WTC11 (cell line): ENCODE measurements around the gene RPL9. TPM values are rescaled to one million over a fixed set of nuclear protein-coding genes. Genes with fewer than 3 reads are reported as not detected.

Source experiments
- ATAC-seq: fragments of 200-7000 bp; cut with Tn5 transposase; 2 replicates; pipeline ENCODE4 v1.10.0; 2021; ENCODE audit warnings: mild to moderate bottlenecking, moderate library complexity
- CTCF ChIA-PET: fragments of 300-600 bp; sonication (Branson Sonifier 250); formaldehyde crosslinking; loops from one replicate; lab custom pipeline; 2021; ENCODE audit warnings: antibody characterized with exemption; lab: Charles Lee
- POLR2A ChIA-PET: fragments of 350-600 bp; sonication (Branson Sonifier 250); formaldehyde crosslinking; loops from one replicate; lab custom pipeline; 2021; ENCODE audit warnings: antibody characterized with exemption; lab: Charles Lee
- DNase-seq: peaks from one replicate; pipeline ENCODE4 v3.0.0; 2021; ENCODE audit warnings: low spot score
- H3K27ac Mint-ChIP-seq: 2 replicates; pipeline ENCODE4 v1.8.0; 2021; ENCODE audit warnings: mixed read lengths
- H3K27me3 Mint-ChIP-seq: 2 replicates; pipeline ENCODE4 v1.8.0; 2021; ENCODE audit warnings: low read depth, mild to moderate bottlenecking, moderate library complexity, mixed read lengths
- H3K36me3 Mint-ChIP-seq: 2 replicates; pipeline ENCODE4 v1.8.0; 2021; ENCODE audit warnings: mixed read lengths
- H3K4me1 Mint-ChIP-seq: 2 replicates; pipeline ENCODE4 v1.8.0; 2022; ENCODE audit warnings: mixed read lengths
- H3K4me3 Mint-ChIP-seq: 2 replicates; pipeline ENCODE4 v1.8.0; 2021; ENCODE audit warnings: mild to moderate bottlenecking, moderate library complexity, mixed read lengths
- H3K9me3 Mint-ChIP-seq: 2 replicates; pipeline ENCODE4 v1.8.0; 2021; ENCODE audit warnings: mixed read lengths
- CREB1 ChIP-seq: sonication (generic); formaldehyde crosslinking; IDR thresholded peaks from 2 replicates; pipeline ENCODE4 v1.8.0; 2023; ENCODE audit warnings: mild to moderate bottlenecking, missing genetic modification reagents
- MXD4 ChIP-seq: fragments of 250-450 bp; sonication (Bioruptor Pico); IDR thresholded peaks from 2 replicates; pipeline ENCODE4 v1.8.0; 2021; ENCODE audit warnings: mild to moderate bottlenecking, moderate library complexity, borderline replicate concordance
- NR1H2 ChIP-seq: sonication (generic); formaldehyde crosslinking; IDR thresholded peaks from 2 replicates; pipeline ENCODE4 v1.9.0; 2021; ENCODE audit warnings: mild to moderate bottlenecking, moderate library complexity, missing genetic modification reagents
- SMAD4 ChIP-seq: sonication (generic); formaldehyde crosslinking; IDR thresholded peaks from 2 replicates; pipeline ENCODE4 v1.8.0; 2022; ENCODE audit warnings: mild to moderate bottlenecking, missing genetic modification reagents
- TCF7 ChIP-seq: sonication (generic); formaldehyde crosslinking; IDR thresholded peaks from 2 replicates; pipeline ENCODE4 v1.8.0; 2022; ENCODE audit warnings: mild to moderate bottlenecking, low read depth, missing genetic modification reagents, moderate library complexity
- ZNF396 ChIP-seq: fragments of 250-450 bp; sonication (Bioruptor Pico); IDR thresholded peaks from 2 replicates; pipeline ENCODE4 v1.8.0; 2021; ENCODE audit warnings: mild to moderate bottlenecking, moderate library complexity, borderline replicate concordance
- total RNA-seq: library from RNA; stranded (reverse); gene quantifications from 3 replicates; pipeline ENCODE4 v1.2.3, GENCODE V29; 2021
- TF ChIP-seq, protein P1 (sequence below): fragments of 250-450 bp; sonication (Bioruptor Pico); IDR thresholded peaks from 2 replicates; pipeline ENCODE4 v1.9.0; 2021; ENCODE audit warnings: mild to moderate bottlenecking
- TF ChIP-seq, protein P2 (sequence below): sonication (generic); formaldehyde crosslinking; IDR thresholded peaks from 2 replicates; pipeline ENCODE4 v1.8.1; 2022; ENCODE audit warnings: missing genetic modification reagents, borderline replicate concordance
- TF ChIP-seq, protein P3 (sequence below): sonication (generic); formaldehyde crosslinking; IDR thresholded peaks from 2 replicates; pipeline ENCODE4 v1.8.1; 2022; ENCODE audit warnings: low read depth, missing genetic modification reagents, borderline replicate concordance
- TF ChIP-seq, protein P4 (sequence below): sonication (generic); formaldehyde crosslinking; IDR thresholded peaks from 2 replicates; pipeline ENCODE4 v1.8.0; 2022; ENCODE audit warnings: mild to moderate bottlenecking, missing genetic modification reagents
- TF ChIP-seq, protein P5 (sequence below): sonication (generic); formaldehyde crosslinking; IDR thresholded peaks from 2 replicates; pipeline ENCODE4 v1.8.1; 2023; ENCODE audit warnings: mild to moderate bottlenecking, missing genetic modification reagents, borderline replicate concordance
- TF ChIP-seq, protein P6 (sequence below): fragments of 250-450 bp; sonication (Bioruptor Pico); conservative IDR thresholded peaks from 2 replicates; pipeline ENCODE4 v1.9.0; 2021; ENCODE audit warnings: mild to moderate bottlenecking
- TF ChIP-seq, protein P7 (sequence below): sonication (generic); formaldehyde crosslinking; IDR thresholded peaks from 2 replicates; pipeline ENCODE4 v1.8.1; 2023; ENCODE audit warnings: mild to moderate bottlenecking, missing genetic modification reagents

Gene RPL9
- total RNA-seq, 1 experiment from 2014 or later, result 1,191 TPM

DNA sequence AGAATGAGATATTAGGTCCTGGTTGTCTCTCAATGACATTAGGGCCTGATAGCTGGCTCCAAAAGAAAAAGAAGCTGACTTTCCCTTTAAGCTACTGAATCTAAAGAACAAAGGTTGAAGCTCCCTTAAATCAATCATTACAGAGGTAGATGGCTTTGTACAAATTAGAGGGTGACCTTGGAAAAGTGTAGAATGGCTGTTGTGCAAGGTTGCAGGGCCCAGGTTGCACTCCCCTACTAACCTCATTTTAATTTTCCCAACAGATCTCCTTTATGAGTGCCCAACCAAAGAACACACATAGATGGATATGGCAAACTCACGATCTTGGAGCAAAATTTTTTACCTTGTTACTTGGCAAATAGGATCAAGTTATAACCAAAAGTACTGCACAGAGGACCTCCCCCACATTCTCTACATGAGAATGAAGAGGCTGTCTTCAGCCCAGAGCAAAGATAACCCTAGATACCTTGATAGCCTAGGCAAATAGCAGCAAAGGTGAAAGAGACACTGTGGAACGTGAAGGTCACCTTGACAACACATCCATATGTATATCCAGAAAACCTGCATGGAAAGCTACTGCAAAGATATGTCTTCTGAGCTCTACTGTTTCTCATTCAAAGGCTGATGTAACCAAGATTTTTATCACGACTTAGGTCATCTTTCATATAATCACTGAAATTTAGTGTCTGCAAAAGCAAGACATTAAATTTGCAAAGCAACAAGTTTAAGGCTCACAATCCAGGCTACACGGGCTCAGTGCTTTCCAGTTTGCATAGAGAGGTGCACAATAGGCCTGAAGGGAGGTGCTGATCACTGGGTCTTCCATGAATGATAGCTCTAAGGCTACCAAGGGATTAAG lies 29.0 kb downstream of the RPL9 start:
- Mint-ChIP-seq H3K36me3 (no peaks in the 10 kb centered on the region), H3K4me3 (no peak overlapping the region), H3K4me1 (peaks cover 4% of the 10 kb centered on the region; the same call in 1 of the 2 replicates), H3K27ac (no peak overlapping the region; the same call in 1 of the 2 replicates), H3K27me3 (no peaks in the 10 kb centered on the region), H3K9me3 (no peaks in the 10 kb centered on the region)
- TF ChIP-seq, protein P1, sequence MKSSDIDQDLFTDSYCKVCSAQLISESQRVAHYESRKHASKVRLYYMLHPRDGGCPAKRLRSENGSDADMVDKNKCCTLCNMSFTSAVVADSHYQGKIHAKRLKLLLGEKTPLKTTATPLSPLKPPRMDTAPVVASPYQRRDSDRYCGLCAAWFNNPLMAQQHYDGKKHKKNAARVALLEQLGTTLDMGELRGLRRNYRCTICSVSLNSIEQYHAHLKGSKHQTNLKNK (CRISPR knock-in tag), result no peak
- no peak for TF ChIP-seq NR1H2 (CRISPR knock-in tag)
- TF ChIP-seq, protein P2, sequence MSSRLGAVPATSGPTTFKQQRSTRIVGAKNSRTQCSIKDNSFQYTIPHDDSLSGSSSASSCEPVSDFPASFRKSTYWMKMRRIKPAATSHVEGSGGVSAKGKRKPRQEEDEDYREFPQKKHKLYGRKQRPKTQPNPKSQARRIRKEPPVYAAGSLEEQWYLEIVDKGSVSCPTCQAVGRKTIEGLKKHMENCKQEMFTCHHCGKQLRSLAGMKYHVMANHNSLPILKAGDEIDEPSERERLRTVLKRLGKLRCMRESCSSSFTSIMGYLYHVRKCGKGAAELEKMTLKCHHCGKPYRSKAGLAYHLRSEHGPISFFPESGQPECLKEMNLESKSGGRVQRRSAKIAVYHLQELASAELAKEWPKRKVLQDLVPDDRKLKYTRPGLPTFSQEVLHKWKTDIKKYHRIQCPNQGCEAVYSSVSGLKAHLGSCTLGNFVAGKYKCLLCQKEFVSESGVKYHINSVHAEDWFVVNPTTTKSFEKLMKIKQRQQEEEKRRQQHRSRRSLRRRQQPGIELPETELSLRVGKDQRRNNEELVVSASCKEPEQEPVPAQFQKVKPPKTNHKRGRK (CRISPR knock-in tag), result no peak
- no peak for ATAC-seq
- no peak for DNase-seq
- ChIA-PET CTCF (no interaction called here), POLR2A (no interaction called here)

DNA sequence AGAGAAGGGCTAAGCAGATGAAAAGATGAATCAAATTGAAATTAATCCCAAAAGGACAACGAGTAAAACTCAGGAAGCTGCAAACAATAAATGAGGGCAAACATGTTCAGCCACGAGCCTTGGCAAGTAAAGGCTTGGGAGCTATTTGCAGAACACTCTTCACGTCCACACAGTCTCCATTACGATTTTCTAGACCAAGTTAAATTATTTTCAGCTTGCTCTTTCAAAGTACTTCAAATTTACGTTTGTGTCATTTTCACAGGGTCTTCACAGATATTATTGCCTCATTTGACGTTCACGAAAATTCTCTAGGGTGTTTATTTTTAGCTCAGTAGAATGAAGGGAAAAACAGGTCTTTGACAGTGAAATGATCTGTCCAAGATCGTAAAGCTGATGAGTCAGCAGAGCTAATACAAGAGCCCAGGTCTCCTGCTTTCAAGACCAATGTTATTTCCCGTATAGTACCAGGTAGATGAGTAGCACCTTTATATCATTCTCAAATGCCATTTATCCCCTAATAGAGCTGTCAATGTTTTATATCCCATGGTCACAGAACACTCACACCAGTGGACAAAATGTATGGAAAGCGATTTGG lies 31.1 kb downstream of the RPL9 start:
- H3K9me3 Mint-ChIP-seq, result no peaks in the 10 kb centered on the region
- ChIA-PET POLR2A (no interaction called here), CTCF (interaction anchor here (0.7 to 1.7 kb wide), 4 partner anchors 9 to 535 kb away, joined by 3 to 9 read pairs (median 4); no protein-coding TSS in a partner anchor)
- DNase-seq, result no peak
- H3K27ac Mint-ChIP-seq, result no peak overlapping the region
- H3K4me1 Mint-ChIP-seq, result peaks cover 4% of the 10 kb centered on the region; the same call in 1 of the 2 replicates
- ATAC-seq, result no peak
- no peak overlapping the region for H3K4me3 Mint-ChIP-seq
- TF ChIP-seq, protein P3, sequence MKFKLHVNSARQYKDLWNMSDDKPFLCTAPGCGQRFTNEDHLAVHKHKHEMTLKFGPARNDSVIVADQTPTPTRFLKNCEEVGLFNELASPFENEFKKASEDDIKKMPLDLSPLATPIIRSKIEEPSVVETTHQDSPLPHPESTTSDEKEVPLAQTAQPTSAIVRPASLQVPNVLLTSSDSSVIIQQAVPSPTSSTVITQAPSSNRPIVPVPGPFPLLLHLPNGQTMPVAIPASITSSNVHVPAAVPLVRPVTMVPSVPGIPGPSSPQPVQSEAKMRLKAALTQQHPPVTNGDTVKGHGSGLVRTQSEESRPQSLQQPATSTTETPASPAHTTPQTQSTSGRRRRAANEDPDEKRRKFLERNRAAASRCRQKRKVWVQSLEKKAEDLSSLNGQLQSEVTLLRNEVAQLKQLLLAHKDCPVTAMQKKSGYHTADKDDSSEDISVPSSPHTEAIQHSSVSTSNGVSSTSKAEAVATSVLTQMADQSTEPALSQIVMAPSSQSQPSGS (CRISPR knock-in tag), result no peak
- no peak for TF ChIP-seq CREB1 (CRISPR knock-in tag)
- no peaks in the 10 kb centered on the region for H3K36me3 Mint-ChIP-seq
- no peaks in the 10 kb centered on the region for H3K27me3 Mint-ChIP-seq

DNA sequence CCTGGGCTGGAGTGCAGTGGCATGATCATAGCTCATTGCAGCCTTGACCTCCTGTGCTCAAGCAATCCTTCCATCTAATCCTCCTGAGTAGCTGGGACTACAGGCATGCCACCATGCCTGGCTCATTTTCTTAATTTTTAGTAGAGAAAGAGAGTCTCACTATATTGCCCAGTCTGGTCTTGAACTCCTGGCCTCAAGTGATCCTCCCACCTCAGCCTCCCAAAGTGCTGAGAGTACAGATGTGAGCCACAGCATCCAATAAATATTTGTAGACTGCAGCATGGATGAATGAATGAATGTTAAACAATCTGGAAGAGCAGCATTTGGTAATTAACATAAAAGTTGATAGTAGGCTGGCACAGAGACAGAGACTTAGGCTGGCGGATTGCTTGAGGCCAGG lies 32.0 kb downstream of the RPL9 start:
- DNase-seq (no peak), ATAC-seq (no peak)
- H3K27ac Mint-ChIP-seq, result no peak overlapping the region
- no peaks in the 10 kb centered on the region for H3K27me3 Mint-ChIP-seq
- ChIA-PET POLR2A (no interaction called here), CTCF (interaction anchor here (0.6 to 1.2 kb wide), 2 partner anchors 9 to 624 kb away, joined by 3 to 4 read pairs; no protein-coding TSS in a partner anchor)
- H3K4me3 Mint-ChIP-seq, result no peak overlapping the region
- H3K4me1 Mint-ChIP-seq, result peaks cover 4% of the 10 kb centered on the region; the same call in 1 of the 2 replicates
- no peaks in the 10 kb centered on the region for H3K36me3 Mint-ChIP-seq
- H3K9me3 Mint-ChIP-seq, result no peaks in the 10 kb centered on the region
- no peak for TF ChIP-seq ZNF396 (CRISPR knock-in tag)
- TF ChIP-seq, protein P4, sequence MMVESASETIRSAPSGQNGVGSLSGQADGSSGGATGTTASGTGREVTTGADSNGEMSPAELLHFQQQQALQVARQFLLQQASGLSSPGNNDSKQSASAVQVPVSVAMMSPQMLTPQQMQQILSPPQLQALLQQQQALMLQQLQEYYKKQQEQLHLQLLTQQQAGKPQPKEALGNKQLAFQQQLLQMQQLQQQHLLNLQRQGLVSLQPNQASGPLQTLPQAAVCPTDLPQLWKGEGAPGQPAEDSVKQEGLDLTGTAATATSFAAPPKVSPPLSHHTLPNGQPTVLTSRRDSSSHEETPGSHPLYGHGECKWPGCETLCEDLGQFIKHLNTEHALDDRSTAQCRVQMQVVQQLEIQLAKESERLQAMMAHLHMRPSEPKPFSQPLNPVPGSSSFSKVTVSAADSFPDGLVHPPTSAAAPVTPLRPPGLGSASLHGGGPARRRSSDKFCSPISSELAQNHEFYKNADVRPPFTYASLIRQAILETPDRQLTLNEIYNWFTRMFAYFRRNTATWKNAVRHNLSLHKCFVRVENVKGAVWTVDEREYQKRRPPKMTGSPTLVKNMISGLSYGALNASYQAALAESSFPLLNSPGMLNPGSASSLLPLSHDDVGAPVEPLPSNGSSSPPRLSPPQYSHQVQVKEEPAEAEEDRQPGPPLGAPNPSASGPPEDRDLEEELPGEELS (CRISPR knock-in tag), result no peak
- TF ChIP-seq, protein P5, sequence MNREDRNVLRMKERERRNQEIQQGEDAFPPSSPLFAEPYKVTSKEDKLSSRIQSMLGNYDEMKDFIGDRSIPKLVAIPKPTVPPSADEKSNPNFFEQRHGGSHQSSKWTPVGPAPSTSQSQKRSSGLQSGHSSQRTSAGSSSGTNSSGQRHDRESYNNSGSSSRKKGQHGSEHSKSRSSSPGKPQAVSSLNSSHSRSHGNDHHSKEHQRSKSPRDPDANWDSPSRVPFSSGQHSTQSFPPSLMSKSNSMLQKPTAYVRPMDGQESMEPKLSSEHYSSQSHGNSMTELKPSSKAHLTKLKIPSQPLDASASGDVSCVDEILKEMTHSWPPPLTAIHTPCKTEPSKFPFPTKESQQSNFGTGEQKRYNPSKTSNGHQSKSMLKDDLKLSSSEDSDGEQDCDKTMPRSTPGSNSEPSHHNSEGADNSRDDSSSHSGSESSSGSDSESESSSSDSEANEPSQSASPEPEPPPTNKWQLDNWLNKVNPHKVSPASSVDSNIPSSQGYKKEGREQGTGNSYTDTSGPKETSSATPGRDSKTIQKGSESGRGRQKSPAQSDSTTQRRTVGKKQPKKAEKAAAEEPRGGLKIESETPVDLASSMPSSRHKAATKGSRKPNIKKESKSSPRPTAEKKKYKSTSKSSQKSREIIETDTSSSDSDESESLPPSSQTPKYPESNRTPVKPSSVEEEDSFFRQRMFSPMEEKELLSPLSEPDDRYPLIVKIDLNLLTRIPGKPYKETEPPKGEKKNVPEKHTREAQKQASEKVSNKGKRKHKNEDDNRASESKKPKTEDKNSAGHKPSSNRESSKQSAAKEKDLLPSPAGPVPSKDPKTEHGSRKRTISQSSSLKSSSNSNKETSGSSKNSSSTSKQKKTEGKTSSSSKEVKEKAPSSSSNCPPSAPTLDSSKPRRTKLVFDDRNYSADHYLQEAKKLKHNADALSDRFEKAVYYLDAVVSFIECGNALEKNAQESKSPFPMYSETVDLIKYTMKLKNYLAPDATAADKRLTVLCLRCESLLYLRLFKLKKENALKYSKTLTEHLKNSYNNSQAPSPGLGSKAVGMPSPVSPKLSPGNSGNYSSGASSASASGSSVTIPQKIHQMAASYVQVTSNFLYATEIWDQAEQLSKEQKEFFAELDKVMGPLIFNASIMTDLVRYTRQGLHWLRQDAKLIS (CRISPR knock-in tag), result no peak
- TF ChIP-seq, protein P6, sequence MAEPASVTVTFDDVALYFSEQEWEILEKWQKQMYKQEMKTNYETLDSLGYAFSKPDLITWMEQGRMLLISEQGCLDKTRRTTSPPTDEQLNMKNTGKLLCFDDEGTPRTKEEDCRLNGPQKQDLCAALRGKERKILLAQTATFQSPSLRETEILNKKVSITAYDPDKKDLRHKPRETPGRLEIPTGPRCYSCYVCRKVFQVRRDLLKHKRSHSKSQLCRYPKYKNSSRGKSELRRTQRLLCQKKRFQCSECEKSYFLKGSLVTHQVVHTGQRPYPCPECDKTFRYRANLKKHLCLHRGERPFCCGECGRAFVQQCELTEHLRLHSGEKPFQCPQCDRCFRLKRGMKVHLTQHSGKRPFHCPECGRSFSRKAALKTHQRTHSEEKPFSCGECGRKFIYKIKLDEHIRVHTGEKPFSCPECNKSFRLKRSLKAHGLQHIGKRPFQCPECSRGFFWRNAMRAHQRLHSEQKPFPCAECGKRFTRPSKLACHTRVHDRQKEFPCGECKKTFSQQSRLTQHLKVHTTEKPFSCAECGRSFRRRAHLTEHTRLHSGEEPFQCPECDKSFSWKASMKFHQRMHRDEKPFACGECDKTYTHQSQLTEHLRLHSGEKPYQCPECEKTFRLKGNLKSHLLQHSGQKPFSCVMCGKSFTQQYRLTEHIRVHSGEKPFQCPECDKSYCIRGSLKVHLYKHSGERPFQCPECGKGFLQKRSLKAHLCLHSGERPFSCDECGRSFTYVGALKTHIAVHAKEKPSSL (CRISPR knock-in tag), result no peak
- TF ChIP-seq, protein P7, sequence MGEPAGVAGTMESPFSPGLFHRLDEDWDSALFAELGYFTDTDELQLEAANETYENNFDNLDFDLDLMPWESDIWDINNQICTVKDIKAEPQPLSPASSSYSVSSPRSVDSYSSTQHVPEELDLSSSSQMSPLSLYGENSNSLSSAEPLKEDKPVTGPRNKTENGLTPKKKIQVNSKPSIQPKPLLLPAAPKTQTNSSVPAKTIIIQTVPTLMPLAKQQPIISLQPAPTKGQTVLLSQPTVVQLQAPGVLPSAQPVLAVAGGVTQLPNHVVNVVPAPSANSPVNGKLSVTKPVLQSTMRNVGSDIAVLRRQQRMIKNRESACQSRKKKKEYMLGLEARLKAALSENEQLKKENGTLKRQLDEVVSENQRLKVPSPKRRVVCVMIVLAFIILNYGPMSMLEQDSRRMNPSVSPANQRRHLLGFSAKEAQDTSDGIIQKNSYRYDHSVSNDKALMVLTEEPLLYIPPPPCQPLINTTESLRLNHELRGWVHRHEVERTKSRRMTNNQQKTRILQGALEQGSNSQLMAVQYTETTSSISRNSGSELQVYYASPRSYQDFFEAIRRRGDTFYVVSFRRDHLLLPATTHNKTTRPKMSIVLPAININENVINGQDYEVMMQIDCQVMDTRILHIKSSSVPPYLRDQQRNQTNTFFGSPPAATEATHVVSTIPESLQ (CRISPR knock-in tag), result no peak
- no peak for TF ChIP-seq MXD4
- TF ChIP-seq SMAD4, result no peak
- no peak for TF ChIP-seq TCF7 (CRISPR knock-in tag)
